ENCODE data around the gene KIF16B.

Gene KIF16B

GRCh38 chr20:16476032-16476431 lies 97.2 kb downstream of the KIF16B start:
- H3K4me1 ChIP-seq (ENCODE audit: low read length), result peaks cover 18% of the 10 kb centered on the region
- H3K27me3 ChIP-seq (ENCODE audit: low read depth, low read length), result no peaks in the 10 kb centered on the region
- no peak overlapping the region for H3K27ac ChIP-seq (ENCODE audit: low read length)
- no peaks in the 10 kb centered on the region for H3K9me3 ChIP-seq (ENCODE audit: insufficient read depth, low read length)
- no peaks in the 10 kb centered on the region for H3K79me2 ChIP-seq (ENCODE audit: low read length)
- H2AFZ ChIP-seq (ENCODE audit: low read depth, low read length), result no peak overlapping the region
- H3K4me2 ChIP-seq (ENCODE audit: low read length), result no peak overlapping the region
- H3K36me3 ChIP-seq (replicated peaks; ENCODE audit: low read depth, low read length), result peaks cover 3% of the 10 kb centered on the region
- no peaks in the 10 kb centered on the region for H4K20me1 ChIP-seq (ENCODE audit: insufficient read depth, low read length)
- H3K4me3 ChIP-seq (ENCODE audit: low read length), result no peak overlapping the region
- TF ChIP-seq EZH2phosphoT487 (IDR thresholded peaks at IDR 0.05; ENCODE audit: low read depth) (no peak), CTCF (IDR thresholded peaks at IDR 0.05; ENCODE audit: low read depth, low read length) (peak; percentile 86)
- H3K9ac ChIP-seq (ENCODE audit: low read length), result no peak overlapping the region

GRCh38 chr20:16475225-16475624 lies 98.0 kb downstream of the KIF16B start:
- H3K9ac ChIP-seq (ENCODE audit: low read length), result no peak overlapping the region
- no peak overlapping the region for H3K27ac ChIP-seq (ENCODE audit: low read length)

GRCh38 chr20:16474363-16474762 lies 98.9 kb downstream of the KIF16B start:
- Histone ChIP-seq H3K4me3 (ENCODE audit: low read length) (no peak overlapping the region), H4K20me1 (ENCODE audit: insufficient read depth, low read length) (no peaks in the 10 kb centered on the region), H3K27me3 (ENCODE audit: low read depth, low read length) (no peaks in the 10 kb centered on the region), H3K36me3 (replicated peaks; ENCODE audit: low read depth, low read length) (peaks cover 3% of the 10 kb centered on the region), H2AFZ (ENCODE audit: low read depth, low read length) (no peak overlapping the region), H3K4me2 (ENCODE audit: low read length) (no peak overlapping the region), H3K9ac (ENCODE audit: low read length) (no peak overlapping the region), H3K79me2 (ENCODE audit: low read length) (no peaks in the 10 kb centered on the region), H3K4me1 (ENCODE audit: low read length) (peaks cover 14% of the 10 kb centered on the region), H3K9me3 (ENCODE audit: insufficient read depth, low read length) (no peaks in the 10 kb centered on the region), H3K27ac (ENCODE audit: low read length) (no peak overlapping the region)
- TF ChIP-seq CTCF (IDR thresholded peaks at IDR 0.05; ENCODE audit: low read depth, low read length) (no peak), EZH2phosphoT487 (IDR thresholded peaks at IDR 0.05; ENCODE audit: low read depth) (no peak)

More at GRCh38 chr20:16475225-16475624, 98.0 kb downstream of the KIF16B start:
- H3K9me3 ChIP-seq (ENCODE audit: insufficient read depth, low read length), result no peaks in the 10 kb centered on the region
- peaks cover 3% of the 10 kb centered on the region for H3K36me3 ChIP-seq (replicated peaks; ENCODE audit: low read depth, low read length)
- no peaks in the 10 kb centered on the region for H3K27me3 ChIP-seq (ENCODE audit: low read depth, low read length)
- H3K4me2 ChIP-seq (ENCODE audit: low read length), result no peak overlapping the region
- no peak overlapping the region for H3K4me3 ChIP-seq (ENCODE audit: low read length)
- no peaks in the 10 kb centered on the region for H4K20me1 ChIP-seq (ENCODE audit: insufficient read depth, low read length)
- no peak overlapping the region for H2AFZ ChIP-seq (ENCODE audit: low read depth, low read length)
- TF ChIP-seq CTCF (IDR thresholded peaks at IDR 0.05; ENCODE audit: low read depth, low read length) (no peak), EZH2phosphoT487 (IDR thresholded peaks at IDR 0.05; ENCODE audit: low read depth) (no peak)
- peaks cover 18% of the 10 kb centered on the region for H3K4me1 ChIP-seq (ENCODE audit: low read length)
- no peaks in the 10 kb centered on the region for H3K79me2 ChIP-seq (ENCODE audit: low read length)

GRCh38 chr20:16472045-16472872 lies 101.0 kb downstream of the KIF16B start:
- Histone ChIP-seq H3K79me2 (ENCODE audit: low read length) (no peaks in the 10 kb centered on the region), H3K36me3 (replicated peaks; ENCODE audit: low read depth, low read length) (peaks cover 3% of the 10 kb centered on the region), H3K27ac (ENCODE audit: low read length) (no peak overlapping the region), H2AFZ (ENCODE audit: low read depth, low read length) (no peak overlapping the region), H3K9me3 (ENCODE audit: insufficient read depth, low read length) (no peaks in the 10 kb centered on the region), H3K4me1 (ENCODE audit: low read length) (peaks cover 6% of the 10 kb centered on the region), H3K4me2 (ENCODE audit: low read length) (no peak overlapping the region), H3K27me3 (ENCODE audit: low read depth, low read length) (no peaks in the 10 kb centered on the region), H3K9ac (ENCODE audit: low read length) (no peak overlapping the region), H4K20me1 (ENCODE audit: insufficient read depth, low read length) (no peaks in the 10 kb centered on the region), H3K4me3 (ENCODE audit: low read length) (no peak overlapping the region)
- TF ChIP-seq EZH2phosphoT487 (IDR thresholded peaks at IDR 0.05; ENCODE audit: low read depth) (no peak), CTCF (IDR thresholded peaks at IDR 0.05; ENCODE audit: low read depth, low read length) (no peak)
